Measurements from ENCODE around the gene WASF2.

DNA sequence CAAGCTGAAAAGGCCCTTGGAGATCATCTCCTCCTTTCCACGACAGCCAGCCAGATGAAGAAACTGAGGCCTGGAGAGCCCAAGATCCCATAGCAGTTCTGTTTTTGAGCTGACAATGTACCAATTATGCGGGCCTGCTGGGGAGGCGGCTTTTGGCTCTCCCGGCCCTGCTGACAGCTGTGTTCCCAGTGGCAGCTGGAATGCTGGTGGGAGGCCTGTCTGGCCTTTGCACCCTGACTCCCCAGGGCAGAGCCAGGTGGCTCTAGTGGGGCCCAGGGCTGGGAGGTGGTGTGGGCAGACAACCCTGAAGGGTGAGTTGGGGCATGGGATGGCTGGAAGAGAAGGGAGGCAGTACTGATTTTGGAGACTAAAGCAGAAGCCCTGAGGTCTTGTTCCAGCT lies 30.7 kb upstream of the WASF2 start:
- TF ChIP-seq POLR2AphosphoS5 (IDR thresholded peaks at IDR 0.05; ENCODE audit: low read depth, low read length), result no peak
- TF ChIP-seq, protein P1, sequence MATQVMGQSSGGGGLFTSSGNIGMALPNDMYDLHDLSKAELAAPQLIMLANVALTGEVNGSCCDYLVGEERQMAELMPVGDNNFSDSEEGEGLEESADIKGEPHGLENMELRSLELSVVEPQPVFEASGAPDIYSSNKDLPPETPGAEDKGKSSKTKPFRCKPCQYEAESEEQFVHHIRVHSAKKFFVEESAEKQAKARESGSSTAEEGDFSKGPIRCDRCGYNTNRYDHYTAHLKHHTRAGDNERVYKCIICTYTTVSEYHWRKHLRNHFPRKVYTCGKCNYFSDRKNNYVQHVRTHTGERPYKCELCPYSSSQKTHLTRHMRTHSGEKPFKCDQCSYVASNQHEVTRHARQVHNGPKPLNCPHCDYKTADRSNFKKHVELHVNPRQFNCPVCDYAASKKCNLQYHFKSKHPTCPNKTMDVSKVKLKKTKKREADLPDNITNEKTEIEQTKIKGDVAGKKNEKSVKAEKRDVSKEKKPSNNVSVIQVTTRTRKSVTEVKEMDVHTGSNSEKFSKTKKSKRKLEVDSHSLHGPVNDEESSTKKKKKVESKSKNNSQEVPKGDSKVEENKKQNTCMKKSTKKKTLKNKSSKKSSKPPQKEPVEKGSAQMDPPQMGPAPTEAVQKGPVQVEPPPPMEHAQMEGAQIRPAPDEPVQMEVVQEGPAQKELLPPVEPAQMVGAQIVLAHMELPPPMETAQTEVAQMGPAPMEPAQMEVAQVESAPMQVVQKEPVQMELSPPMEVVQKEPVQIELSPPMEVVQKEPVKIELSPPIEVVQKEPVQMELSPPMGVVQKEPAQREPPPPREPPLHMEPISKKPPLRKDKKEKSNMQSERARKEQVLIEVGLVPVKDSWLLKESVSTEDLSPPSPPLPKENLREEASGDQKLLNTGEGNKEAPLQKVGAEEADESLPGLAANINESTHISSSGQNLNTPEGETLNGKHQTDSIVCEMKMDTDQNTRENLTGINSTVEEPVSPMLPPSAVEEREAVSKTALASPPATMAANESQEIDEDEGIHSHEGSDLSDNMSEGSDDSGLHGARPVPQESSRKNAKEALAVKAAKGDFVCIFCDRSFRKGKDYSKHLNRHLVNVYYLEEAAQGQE (IDR thresholded peaks at IDR 0.05; ENCODE audit: insufficient read depth in 1 of 2, low read depth in 2 of 2, low read length in 2 of 2), result no peak

Measured in PFSK-1 (cell line).